Measurements from ENCODE around the gene THSD4. TPM values are rescaled to one million over a fixed set of nuclear protein-coding genes. Genes with fewer than 3 reads are reported as not detected.

The THSD4 gene
- total and polyA plus RNA-seq, 9 of the 15 experiments (the other 6 are each of a cell fraction or from before 2014, with no cell fraction given): 0.04 TPM; not detected in 5

- in situ Hi-C loops (cut with MboI) (no loop called here), intact Hi-C loops (cut with micrococcal nuclease) (no loop called here)
- no peak overlapping the region for H2AFZ ChIP-seq (ENCODE audit: low read depth, low read length)
- POLR2A ChIA-PET: no interaction called here
- H4K20me1 ChIP-seq (replicated peaks; ENCODE audit: control insufficient read depth, insufficient read depth, low read length): no peaks in the 10 kb centered on the region
- no peaks in the 10 kb centered on the region for H3K36me3 ChIP-seq (ENCODE audit: control insufficient read depth, insufficient read depth, low read length)
- no peak for DNase-seq (ENCODE audit: extremely low read depth in 1 of 4, low spot score in 3 of 4)
- H3K27ac ChIP-seq (ENCODE audit: extremely low read depth, low read depth, low read length): no peak overlapping the region
- CTCF ChIA-PET (ENCODE audit: low intra/inter-chr PET ratio): no interaction called here
- no peak overlapping the region for H3K4me2 ChIP-seq (ENCODE audit: insufficient read depth, low read length)
- H3K9me1 ChIP-seq (ENCODE audit: control insufficient read depth, insufficient read depth, low read length): no peaks in the 10 kb centered on the region
- no TSS peak for BruUV-seq (replicated peaks)
- no peaks in the 10 kb centered on the region for H3K9me3 ChIP-seq (replicated peaks; ENCODE audit: control insufficient read depth, insufficient read depth, low read depth, low read length)
- H3K27me3 ChIP-seq (ENCODE audit: control insufficient read depth in 2 of 2, insufficient read depth in 2 of 2, low read length in 2 of 2): no peaks in the 10 kb centered on the region
- no peak overlapping the region for H3K9ac ChIP-seq (ENCODE audit: insufficient read depth in 1 of 2, low read depth in 2 of 2, low read length in 2 of 2)
- no peaks in the 10 kb centered on the region for H3K4me1 ChIP-seq (replicated peaks in 1 of 2; ENCODE audit: control insufficient read depth in 2 of 2, insufficient read depth in 2 of 2, low read length in 2 of 2)
- no peak for ATAC-seq
- H3K4me3 ChIP-seq: no peak overlapping the region
- FAIRE-seq: no peak
- H3K79me2 ChIP-seq (ENCODE audit: control insufficient read depth, insufficient read depth, low read length): no peaks in the 10 kb centered on the region
- TF ChIP-seq POLR3A (IDR thresholded peaks at IDR 0.05; ENCODE audit: borderline replicate concordance, extremely low read depth, insufficient read depth, insufficient read length): no peak
- TF ChIP-seq MECOM (CRISPR knock-in tag; IDR thresholded peaks at IDR 0.05): no peak
- TF ChIP-seq ELK3 (CRISPR knock-in tag; IDR thresholded peaks at IDR 0.05): no peak
- no peak for TF ChIP-seq ZNF717 (CRISPR knock-in tag; IDR thresholded peaks at IDR 0.05)
- peak; percentile 89 for TF ChIP-seq ZNF239 (CRISPR knock-in tag; IDR thresholded peaks at IDR 0.05)
- TF ChIP-seq ZNF143 (CRISPR knock-in tag; IDR thresholded peaks at IDR 0.05): no peak
- no peak for TF ChIP-seq NCOA2 (IDR thresholded peaks at IDR 0.05; ENCODE audit: partially characterized antibody in 2 of 2)
- no peak for TF ChIP-seq MBD2 (IDR thresholded peaks at IDR 0.05; ENCODE audit: borderline replicate concordance, low read depth)
- TF ChIP-seq PREB (CRISPR knock-in tag; IDR thresholded peaks at IDR 0.05): no peak
Observed at GRCh38 chr15:71306538-71306937, 191.3 kb downstream of the THSD4 start.
